ENCODE measurements around the gene RNF144A.

DNA sequence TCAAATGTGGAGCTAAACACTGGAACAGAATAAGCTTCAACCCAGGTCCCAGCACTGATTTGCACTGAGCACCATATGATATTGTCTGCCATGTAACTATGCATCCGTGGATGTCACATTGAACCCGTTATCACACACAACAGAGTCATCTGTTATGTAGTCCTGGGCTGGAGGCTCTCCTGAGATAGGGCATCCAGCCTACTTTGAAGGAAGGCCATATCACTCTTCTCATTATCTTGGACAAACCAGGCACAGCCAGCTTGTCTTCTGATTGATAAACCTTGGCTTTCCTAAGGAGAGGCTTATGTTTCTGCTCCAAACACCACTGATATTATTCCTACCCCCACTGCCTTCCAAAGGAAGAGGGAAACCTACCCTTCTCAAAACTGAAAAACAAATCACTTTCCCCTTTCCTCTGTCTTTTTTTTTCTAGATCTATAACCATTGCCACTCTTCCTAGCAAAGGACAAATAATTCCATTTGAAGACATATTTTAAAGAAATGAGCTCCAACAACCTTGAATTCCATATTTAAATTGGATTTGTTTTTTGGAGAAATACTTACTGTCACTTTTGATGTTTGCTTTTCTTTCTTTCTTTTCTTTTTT lies 23.2 kb upstream of the RNF144A start:
- TF ChIP-seq SREBF2 (IDR thresholded peaks at IDR 0.05; ENCODE audit: low read length) (no peak), POLR2AphosphoS5 (IDR thresholded peaks at IDR 0.05; ENCODE audit: low read length) (no peak), SIN3A (IDR thresholded peaks at IDR 0.05; ENCODE audit: low read depth, low read length) (no peak), BMI1 (IDR thresholded peaks at IDR 0.05; ENCODE audit: borderline replicate concordance) (no peak), CHD2 (IDR thresholded peaks at IDR 0.05; ENCODE audit: borderline replicate concordance, low read depth, low read length) (no peak), SUZ12 (IDR thresholded peaks at IDR 0.05; ENCODE audit: unreplicated experiment) (no peak), NR2C2 (IDR thresholded peaks at IDR 0.05; ENCODE audit: borderline replicate concordance, control insufficient read depth, insufficient read length, low read depth) (no peak), ATF7 (IDR thresholded peaks at IDR 0.05; ENCODE audit: low read depth) (no peak), CHD1 (IDR thresholded peaks at IDR 0.05; ENCODE audit: low read depth, low read length) (no peak), NFYB (IDR thresholded peaks at IDR 0.05; ENCODE audit: insufficient read depth, low read depth, low read length) (no peak)
- TF ChIP-seq, protein P1, sequence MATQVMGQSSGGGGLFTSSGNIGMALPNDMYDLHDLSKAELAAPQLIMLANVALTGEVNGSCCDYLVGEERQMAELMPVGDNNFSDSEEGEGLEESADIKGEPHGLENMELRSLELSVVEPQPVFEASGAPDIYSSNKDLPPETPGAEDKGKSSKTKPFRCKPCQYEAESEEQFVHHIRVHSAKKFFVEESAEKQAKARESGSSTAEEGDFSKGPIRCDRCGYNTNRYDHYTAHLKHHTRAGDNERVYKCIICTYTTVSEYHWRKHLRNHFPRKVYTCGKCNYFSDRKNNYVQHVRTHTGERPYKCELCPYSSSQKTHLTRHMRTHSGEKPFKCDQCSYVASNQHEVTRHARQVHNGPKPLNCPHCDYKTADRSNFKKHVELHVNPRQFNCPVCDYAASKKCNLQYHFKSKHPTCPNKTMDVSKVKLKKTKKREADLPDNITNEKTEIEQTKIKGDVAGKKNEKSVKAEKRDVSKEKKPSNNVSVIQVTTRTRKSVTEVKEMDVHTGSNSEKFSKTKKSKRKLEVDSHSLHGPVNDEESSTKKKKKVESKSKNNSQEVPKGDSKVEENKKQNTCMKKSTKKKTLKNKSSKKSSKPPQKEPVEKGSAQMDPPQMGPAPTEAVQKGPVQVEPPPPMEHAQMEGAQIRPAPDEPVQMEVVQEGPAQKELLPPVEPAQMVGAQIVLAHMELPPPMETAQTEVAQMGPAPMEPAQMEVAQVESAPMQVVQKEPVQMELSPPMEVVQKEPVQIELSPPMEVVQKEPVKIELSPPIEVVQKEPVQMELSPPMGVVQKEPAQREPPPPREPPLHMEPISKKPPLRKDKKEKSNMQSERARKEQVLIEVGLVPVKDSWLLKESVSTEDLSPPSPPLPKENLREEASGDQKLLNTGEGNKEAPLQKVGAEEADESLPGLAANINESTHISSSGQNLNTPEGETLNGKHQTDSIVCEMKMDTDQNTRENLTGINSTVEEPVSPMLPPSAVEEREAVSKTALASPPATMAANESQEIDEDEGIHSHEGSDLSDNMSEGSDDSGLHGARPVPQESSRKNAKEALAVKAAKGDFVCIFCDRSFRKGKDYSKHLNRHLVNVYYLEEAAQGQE (IDR thresholded peaks at IDR 0.05; ENCODE audit: low read depth, low read length): no peak
- TF ChIP-seq, protein P2, sequence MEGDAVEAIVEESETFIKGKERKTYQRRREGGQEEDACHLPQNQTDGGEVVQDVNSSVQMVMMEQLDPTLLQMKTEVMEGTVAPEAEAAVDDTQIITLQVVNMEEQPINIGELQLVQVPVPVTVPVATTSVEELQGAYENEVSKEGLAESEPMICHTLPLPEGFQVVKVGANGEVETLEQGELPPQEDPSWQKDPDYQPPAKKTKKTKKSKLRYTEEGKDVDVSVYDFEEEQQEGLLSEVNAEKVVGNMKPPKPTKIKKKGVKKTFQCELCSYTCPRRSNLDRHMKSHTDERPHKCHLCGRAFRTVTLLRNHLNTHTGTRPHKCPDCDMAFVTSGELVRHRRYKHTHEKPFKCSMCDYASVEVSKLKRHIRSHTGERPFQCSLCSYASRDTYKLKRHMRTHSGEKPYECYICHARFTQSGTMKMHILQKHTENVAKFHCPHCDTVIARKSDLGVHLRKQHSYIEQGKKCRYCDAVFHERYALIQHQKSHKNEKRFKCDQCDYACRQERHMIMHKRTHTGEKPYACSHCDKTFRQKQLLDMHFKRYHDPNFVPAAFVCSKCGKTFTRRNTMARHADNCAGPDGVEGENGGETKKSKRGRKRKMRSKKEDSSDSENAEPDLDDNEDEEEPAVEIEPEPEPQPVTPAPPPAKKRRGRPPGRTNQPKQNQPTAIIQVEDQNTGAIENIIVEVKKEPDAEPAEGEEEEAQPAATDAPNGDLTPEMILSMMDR (IDR thresholded peaks at IDR 0.05 in 2 of 3, conservative IDR thresholded peaks at IDR 0.05 in 1 of 3; ENCODE audit: control insufficient read depth in 2 of 3, extremely low read depth in 1 of 3, insufficient read depth in 1 of 3, low read depth in 3 of 3, low read length in 3 of 3): no peak
- TF ChIP-seq, protein P3, sequence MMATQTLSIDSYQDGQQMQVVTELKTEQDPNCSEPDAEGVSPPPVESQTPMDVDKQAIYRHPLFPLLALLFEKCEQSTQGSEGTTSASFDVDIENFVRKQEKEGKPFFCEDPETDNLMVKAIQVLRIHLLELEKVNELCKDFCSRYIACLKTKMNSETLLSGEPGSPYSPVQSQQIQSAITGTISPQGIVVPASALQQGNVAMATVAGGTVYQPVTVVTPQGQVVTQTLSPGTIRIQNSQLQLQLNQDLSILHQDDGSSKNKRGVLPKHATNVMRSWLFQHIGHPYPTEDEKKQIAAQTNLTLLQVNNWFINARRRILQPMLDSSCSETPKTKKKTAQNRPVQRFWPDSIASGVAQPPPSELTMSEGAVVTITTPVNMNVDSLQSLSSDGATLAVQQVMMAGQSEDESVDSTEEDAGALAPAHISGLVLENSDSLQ (IDR thresholded peaks at IDR 0.05): no peak
